IPS-NIHi11 (cell line): Measurements from ENCODE around the gene IQCN.

Experiments
- DNase-seq: peaks from one replicate; pipeline ENCODE4 v3.0.0; 2012; ENCODE audit warnings: mixed read lengths, low spot score

IQCN gene

DNA sequence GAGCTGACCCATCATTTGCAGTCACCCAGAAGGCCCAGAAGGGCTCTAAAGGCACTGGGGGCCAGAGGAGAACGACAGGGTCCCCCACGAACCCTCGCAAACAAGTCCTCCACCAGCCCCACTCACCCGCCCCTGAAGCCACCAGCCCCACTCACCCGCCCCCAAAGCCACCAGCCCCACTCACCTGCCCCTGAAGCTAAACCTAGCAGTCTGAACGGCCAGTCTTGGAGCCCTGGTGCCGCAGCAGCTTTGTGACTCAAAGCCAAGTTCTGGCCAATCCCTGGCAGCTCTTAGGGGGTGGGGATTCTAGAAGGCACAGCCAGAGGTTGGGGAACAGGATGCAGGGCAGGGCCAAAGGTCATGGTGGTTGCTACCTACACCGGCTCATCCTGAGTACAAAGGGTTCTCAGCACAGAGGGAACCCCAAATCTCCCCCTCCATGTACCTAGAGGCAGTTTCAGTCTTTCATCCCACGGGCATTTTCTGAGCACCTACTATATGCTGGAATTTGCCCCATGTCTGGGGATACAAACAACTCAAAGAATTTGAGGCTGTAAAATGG lies at the start of gene IQCN:
Gene IQCN, minus strand, starts transcription at position 234 of the 562 bp plus-strand sequence. CDS start 4,974 bp downstream, outside the sequence.
- DNase-seq = no peak

DNA sequence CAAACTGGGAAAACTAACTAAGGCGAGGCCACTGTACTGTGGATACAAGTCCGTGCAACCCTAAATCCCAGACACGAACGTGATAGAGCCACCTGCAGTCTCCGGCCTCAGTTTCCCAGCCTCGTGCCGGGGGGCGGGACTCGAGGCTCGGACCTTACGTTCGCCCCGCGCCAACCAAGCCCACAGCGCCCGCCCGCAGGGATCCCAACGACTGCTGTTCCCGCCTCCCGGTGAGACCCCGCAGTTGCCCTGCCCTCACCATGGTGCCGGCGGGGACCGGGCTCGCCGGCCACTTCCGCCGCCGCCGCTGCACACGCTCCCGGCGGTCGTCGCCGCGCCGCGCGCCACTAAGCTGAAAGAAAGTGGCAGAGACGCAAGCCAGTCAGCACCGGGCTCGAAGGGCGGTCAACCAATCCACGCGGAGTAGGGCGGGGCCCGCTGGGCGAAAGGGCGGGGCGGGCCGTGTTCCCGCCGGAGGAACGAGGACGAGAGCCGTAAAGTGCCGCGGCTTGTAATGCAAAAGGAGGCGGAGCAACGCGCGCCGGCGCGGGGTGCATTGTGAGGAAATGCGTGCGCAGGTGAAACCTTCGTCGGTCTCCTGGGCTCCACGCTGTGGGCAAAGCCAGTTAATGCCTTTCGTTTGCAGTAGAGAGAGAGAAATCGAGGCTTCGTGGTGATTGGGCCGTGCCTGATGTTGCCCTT lies 48.7 kb upstream of the IQCN start, which contains the start of gene LSM4:
Gene LSM4, minus strand, starts transcription at position 318 of the 702 bp plus-strand sequence. Its CDS starts 56 bp downstream, at position 262.
- DNase-seq = peak; percentile 99

DNA sequence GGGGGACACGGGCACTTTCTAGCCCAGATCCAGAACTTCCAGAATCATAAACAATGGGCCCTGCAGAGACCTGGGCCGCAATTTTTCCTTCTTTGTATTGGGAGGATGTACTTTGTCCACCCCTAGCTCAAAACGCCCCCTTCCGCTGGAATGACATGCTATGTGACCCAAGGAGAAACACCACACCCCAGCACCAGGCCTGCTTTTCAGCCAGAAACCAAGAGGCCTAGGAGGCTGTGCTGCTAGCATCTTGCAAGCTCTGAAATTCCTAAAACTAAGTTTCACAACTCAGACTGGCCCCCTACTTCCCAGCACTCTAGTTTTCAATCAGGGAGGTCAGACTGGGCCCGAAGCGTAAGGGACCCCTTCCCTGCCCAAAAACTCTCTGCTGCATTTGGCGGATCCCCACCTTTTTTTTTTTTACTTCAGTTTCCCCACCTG lies 48.1 kb upstream of the IQCN start:
- DNase-seq = peak; percentile 64

DNA sequence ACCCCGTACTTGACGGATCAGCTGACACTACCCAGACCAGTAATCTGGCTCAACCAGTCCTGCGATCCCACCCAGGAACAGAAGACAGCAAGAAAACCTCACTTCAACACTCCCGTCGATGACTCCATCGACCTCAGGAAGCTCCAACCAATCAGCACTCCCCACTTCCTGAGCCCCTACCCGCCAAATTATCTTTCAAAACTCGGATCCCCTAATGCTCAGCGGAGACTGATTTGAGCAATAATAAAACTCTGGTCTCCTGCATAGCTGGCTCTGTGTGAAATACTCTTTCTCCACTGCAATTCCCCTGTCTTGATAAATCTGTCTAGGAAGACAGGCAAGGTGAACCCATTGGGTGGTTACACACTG lies 47.5 kb upstream of the IQCN start:
- no peak for DNase-seq

DNA sequence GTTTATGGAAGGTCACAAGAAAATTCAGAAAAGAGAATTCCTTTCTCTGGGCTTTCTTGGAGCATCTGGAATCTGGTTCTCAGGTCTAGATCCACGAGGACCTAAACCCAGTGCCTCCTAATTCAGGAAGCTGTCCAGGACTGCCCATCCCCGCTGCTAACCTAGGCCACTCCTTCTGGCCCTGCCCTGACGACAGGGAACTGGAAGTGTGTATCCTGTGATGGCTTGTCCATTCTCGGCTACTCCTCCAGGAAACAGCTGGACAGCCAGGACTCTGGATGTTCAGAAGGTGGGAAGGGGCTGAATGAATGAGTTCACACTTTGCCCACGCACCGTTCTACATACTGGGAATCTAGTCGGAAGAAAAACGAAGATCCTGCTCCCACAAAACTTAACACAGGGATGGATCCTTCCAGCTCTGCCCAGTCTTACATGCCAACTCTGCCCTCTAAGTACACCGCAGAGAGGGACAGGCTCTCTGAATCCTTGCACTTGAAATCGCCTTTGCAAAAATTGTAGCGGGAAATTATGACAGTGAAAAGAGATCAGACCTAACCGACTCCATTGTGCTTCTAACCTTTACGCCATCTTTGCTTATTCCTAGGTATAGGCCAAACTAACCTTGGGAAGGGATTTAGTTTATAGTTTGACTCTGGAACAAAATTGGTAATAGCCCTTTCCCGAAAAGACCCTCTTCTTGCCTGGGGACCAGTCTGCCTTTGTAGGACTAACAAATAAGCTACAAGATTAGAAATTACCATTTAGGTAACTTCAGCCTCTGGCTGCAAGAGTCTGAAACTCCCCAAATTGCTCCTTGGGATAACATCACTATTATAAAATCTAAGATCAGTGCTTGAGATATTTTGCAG lies 46.8 kb upstream of the IQCN start:
- no peak for DNase-seq

- no peak for DNase-seq
Observed at GRCh38 chr19:18319591-18320135, 45.4 kb upstream of the IQCN start.

- no peak for DNase-seq
Observed at GRCh38 chr19:18317961-18318800, 43.9 kb upstream of the IQCN start.

- DNase-seq = no peak
Observed at GRCh38 chr19:18313398-18313797, 39.1 kb upstream of the IQCN start.

- no peak for DNase-seq
Observed at GRCh38 chr19:18312092-18312534, 37.9 kb upstream of the IQCN start.

GRCh38 chr19:18311502-18312091 lies 37.3 kb upstream of the IQCN start:
- DNase-seq = no peak

GRCh38 chr19:18310966-18311365 lies 36.7 kb upstream of the IQCN start:
- DNase-seq = no peak

GRCh38 chr19:18310118-18310909 lies 36.1 kb upstream of the IQCN start:
- DNase-seq = no peak

DNA sequence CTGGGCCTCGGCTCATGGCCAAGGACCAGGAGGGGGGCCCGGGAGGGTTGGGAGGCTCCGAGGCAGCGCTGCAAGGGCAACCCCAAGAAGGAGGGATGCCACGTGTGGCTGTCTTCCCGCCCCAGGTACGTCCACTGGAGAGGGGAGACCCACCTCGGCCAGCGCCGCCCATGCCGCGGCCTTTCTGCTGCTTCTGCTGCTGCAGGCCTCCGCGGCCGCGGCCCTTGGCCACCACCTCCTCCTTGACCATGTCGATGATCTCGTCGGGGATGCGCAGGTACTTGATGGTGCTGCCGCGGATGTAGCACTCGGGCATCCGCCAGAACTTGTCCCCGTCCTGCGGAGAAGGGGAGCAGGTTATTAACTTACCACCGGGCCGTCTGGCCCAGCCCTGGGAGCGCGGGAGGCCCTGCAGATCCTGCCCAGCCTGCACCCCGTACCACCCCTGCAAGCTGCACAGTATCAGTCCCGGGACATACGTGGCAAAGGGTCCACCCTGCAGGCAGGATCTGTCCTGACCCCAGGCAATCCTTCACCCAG lies 35.3 kb upstream of the IQCN start:
- DNase-seq = no peak

GRCh38 chr19:18308948-18309325 lies 34.7 kb upstream of the IQCN start:
- no peak for DNase-seq

DNA sequence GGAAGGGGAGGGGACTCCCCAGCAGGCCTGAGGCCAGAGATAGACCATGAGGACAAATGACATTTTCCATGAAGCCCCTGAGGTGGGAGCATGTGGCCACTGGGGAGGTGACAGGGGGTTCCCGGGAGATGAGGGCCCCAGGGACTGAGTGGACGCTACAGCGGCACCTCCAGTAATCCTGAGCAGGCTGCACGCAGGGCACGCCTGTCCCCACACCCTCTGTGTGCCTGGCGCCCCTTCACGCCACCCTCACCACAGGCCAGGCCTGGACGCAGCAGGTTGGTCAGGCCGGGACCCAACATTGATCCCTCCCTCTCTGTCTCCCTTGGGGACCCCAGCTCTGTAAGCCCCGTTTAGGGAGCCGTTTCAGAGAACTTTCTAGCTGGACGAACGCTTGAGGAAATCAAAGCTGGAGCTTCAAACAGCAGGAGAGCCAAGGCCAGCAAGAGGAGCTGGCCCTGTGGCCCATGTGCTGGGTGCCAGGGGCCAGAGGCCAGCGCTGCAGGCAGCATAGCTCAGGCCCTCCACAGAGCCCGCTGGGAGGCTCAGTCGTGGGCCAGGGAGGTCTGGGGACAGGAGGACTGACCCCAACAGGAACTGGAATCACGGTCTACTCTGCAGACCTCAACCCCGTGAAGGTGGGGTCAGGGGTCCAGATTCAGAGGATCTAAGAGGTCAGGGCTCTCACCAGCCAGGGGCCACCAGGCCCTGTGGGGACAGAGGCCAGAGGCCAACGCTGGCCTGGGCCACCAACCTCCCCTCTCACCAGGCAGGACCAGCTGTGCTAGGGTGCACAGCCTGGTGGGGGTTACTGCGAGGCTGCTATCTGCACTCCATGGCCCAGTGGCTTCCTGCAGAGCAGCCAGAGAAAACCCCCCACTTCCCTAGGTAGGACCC lies 34.0 kb upstream of the IQCN start:
- no peak for DNase-seq

DNA sequence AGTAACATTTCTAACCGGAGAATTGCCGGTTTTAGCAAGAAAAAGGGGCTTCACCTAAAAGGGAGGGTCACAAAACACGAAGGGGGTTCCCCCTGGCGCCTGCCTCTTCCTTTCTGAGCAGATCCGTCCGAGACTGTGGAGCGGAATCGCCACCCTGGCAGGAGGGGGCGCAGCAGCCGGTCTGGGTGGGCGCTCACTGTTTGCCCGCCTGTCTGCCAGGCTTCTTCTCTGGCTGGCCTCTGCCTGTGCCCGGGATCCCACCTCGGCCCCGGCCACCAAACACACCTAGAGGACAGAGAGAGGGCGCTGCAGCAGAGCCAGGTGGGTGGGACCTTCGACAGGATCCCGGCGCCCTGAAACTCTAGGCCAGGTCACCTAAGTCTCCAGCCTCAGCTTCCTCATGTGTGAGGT lies 33.0 kb upstream of the IQCN start:
- DNase-seq = no peak

GRCh38 chr19:18306888-18307260 lies 32.6 kb upstream of the IQCN start:
- no peak for DNase-seq

- DNase-seq = no peak
Observed at GRCh38 chr19:18306209-18306887, 32.1 kb upstream of the IQCN start.
